Activated naive CD4-positive, alpha-beta T cell treated with anti-CD3 and anti-CD28 coated beads, Interleukin-2, amount 50 U/mL, for 24 hours (primary cell): ENCODE measurements around the gene TTC21A.
"Not testable (repeated sequence)": the region's sequence is repeated elsewhere in the genome, so short reads cannot be mapped to it uniquely, and the experiment has no call there.

Source experiments
- H3K27ac Mint-ChIP-seq: one replicate; pipeline ENCODE4 v1.8.0; 2021; ENCODE audit warnings: mild to moderate bottlenecking, mixed read lengths
- H3K27me3 Mint-ChIP-seq: one replicate; pipeline ENCODE4 v1.8.0; 2021; ENCODE audit warnings: mixed read lengths
- H3K36me3 Mint-ChIP-seq: one replicate; pipeline ENCODE4 v1.8.0; 2021; ENCODE audit warnings: mixed read lengths
- H3K4me1 Mint-ChIP-seq: one replicate; pipeline ENCODE4 v1.8.0; 2021; ENCODE audit warnings: mixed read lengths
- H3K4me3 Mint-ChIP-seq: one replicate; pipeline ENCODE4 v1.8.0; 2021; ENCODE audit warnings: mild to moderate bottlenecking, mixed read lengths
- H3K9me3 Mint-ChIP-seq: one replicate; pipeline ENCODE4 v1.8.0; 2021; ENCODE audit warnings: mixed read lengths

TTC21A gene

GRCh38 chr3:39165518-39165917 is 58.0 kb downstream of the TTC21A start:
- Mint-ChIP-seq H3K9me3 (no peaks in the 10 kb centered on the region), H3K4me3 (no peak overlapping the region), H3K4me1 (peaks cover 6% of the 10 kb centered on the region), H3K27me3 (no peaks in the 10 kb centered on the region), H3K27ac (no peak overlapping the region), H3K36me3 (no peaks in the 10 kb centered on the region)

- Mint-ChIP-seq H3K27me3 (no peaks in the 10 kb centered on the region), H3K4me3 (no peak overlapping the region), H3K9me3 (no peaks in the 10 kb centered on the region), H3K36me3 (no peaks in the 10 kb centered on the region), H3K27ac (no peak overlapping the region), H3K4me1 (peaks cover 6% of the 10 kb centered on the region)
Measured at GRCh38 chr3:39166134-39166710, 58.7 kb downstream of the TTC21A start.

GRCh38 chr3:39166932-39167532 is 59.6 kb downstream of the TTC21A start:
- H3K9me3 Mint-ChIP-seq, result no peaks in the 10 kb centered on the region
- H3K36me3 Mint-ChIP-seq, result no peaks in the 10 kb centered on the region
- H3K27me3 Mint-ChIP-seq, result no peaks in the 10 kb centered on the region
- H3K27ac Mint-ChIP-seq, result no peak overlapping the region
- no peak overlapping the region for H3K4me3 Mint-ChIP-seq
- peaks cover 6% of the 10 kb centered on the region for H3K4me1 Mint-ChIP-seq

GRCh38 chr3:39168156-39168780 is 60.8 kb downstream of the TTC21A start:
- no peaks in the 10 kb centered on the region for H3K27me3 Mint-ChIP-seq
- H3K27ac Mint-ChIP-seq, result no peak overlapping the region
- no peaks in the 10 kb centered on the region for H3K36me3 Mint-ChIP-seq
- H3K4me3 Mint-ChIP-seq, result no peak overlapping the region
- peaks cover 6% of the 10 kb centered on the region for H3K4me1 Mint-ChIP-seq
- no peaks in the 10 kb centered on the region for H3K9me3 Mint-ChIP-seq

- Mint-ChIP-seq H3K27me3 (no peaks in the 10 kb centered on the region), H3K36me3 (no peaks in the 10 kb centered on the region), H3K9me3 (no peaks in the 10 kb centered on the region), H3K27ac (no peak overlapping the region), H3K4me1 (peaks cover 6% of the 10 kb centered on the region), H3K4me3 (no peak overlapping the region)
Measured at GRCh38 chr3:39169712-39170111, 62.2 kb downstream of the TTC21A start.

GRCh38 chr3:39170461-39170860 is 63.0 kb downstream of the TTC21A start:
- no peak overlapping the region for H3K4me3 Mint-ChIP-seq
- H3K36me3 Mint-ChIP-seq, result no peaks in the 10 kb centered on the region
- peaks cover 6% of the 10 kb centered on the region for H3K4me1 Mint-ChIP-seq
- no peak overlapping the region for H3K27ac Mint-ChIP-seq
- H3K9me3 Mint-ChIP-seq, result no peaks in the 10 kb centered on the region
- H3K27me3 Mint-ChIP-seq, result no peaks in the 10 kb centered on the region

- not testable (repeated sequence) for H3K9me3 Mint-ChIP-seq, H3K27me3 Mint-ChIP-seq, H3K4me3 Mint-ChIP-seq, H3K27ac Mint-ChIP-seq, H3K36me3 Mint-ChIP-seq, H3K4me1 Mint-ChIP-seq
Measured at GRCh38 chr3:39170877-39171276, 63.4 kb downstream of the TTC21A start.

- Mint-ChIP-seq H3K9me3 (no peaks in the 10 kb centered on the region), H3K4me1 (peaks cover 7% of the 10 kb centered on the region), H3K4me3 (no peak overlapping the region), H3K27me3 (no peaks in the 10 kb centered on the region), H3K27ac (no peak overlapping the region), H3K36me3 (no peaks in the 10 kb centered on the region)
Measured at GRCh38 chr3:39171860-39172259, 64.4 kb downstream of the TTC21A start.

- H3K27ac Mint-ChIP-seq, result no peak overlapping the region
- H3K4me1 Mint-ChIP-seq, result peaks cover 20% of the 10 kb centered on the region
- no peaks in the 10 kb centered on the region for H3K27me3 Mint-ChIP-seq
- H3K9me3 Mint-ChIP-seq, result no peaks in the 10 kb centered on the region
- H3K36me3 Mint-ChIP-seq, result no peaks in the 10 kb centered on the region
- H3K4me3 Mint-ChIP-seq, result no peak overlapping the region
Measured at GRCh38 chr3:39173318-39174125, 66.0 kb downstream of the TTC21A start.

- peak overlapping the region; percentile 1 for H3K4me3 Mint-ChIP-seq
- H3K27ac Mint-ChIP-seq, result peak overlapping the region; percentile 64
- H3K36me3 Mint-ChIP-seq, result no peaks in the 10 kb centered on the region
- H3K27me3 Mint-ChIP-seq, result no peaks in the 10 kb centered on the region
- no peaks in the 10 kb centered on the region for H3K9me3 Mint-ChIP-seq
- peaks cover 44% of the 10 kb centered on the region for H3K4me1 Mint-ChIP-seq
Measured at GRCh38 chr3:39176025-39176714, 68.7 kb downstream of the TTC21A start.

- Mint-ChIP-seq H3K27ac (peak overlapping the region; percentile 81), H3K4me3 (peak overlapping the region; percentile 72), H3K4me1 (peaks cover 47% of the 10 kb centered on the region), H3K27me3 (no peaks in the 10 kb centered on the region), H3K9me3 (no peaks in the 10 kb centered on the region), H3K36me3 (no peaks in the 10 kb centered on the region)
Measured at GRCh38 chr3:39177708-39178332, 70.3 kb downstream of the TTC21A start.

GRCh38 chr3:39178553-39178952 is 71.1 kb downstream of the TTC21A start:
- H3K36me3 Mint-ChIP-seq, result no peaks in the 10 kb centered on the region
- no peaks in the 10 kb centered on the region for H3K27me3 Mint-ChIP-seq
- H3K4me1 Mint-ChIP-seq, result peaks cover 47% of the 10 kb centered on the region
- peak overlapping the region; percentile 56 for H3K4me3 Mint-ChIP-seq
- H3K27ac Mint-ChIP-seq, result peak overlapping the region; percentile 31
- no peaks in the 10 kb centered on the region for H3K9me3 Mint-ChIP-seq

GRCh38 chr3:39180183-39180545 is 72.7 kb downstream of the TTC21A start:
- H3K4me1 Mint-ChIP-seq, result peaks cover 47% of the 10 kb centered on the region
- H3K4me3 Mint-ChIP-seq, result peak overlapping the region; percentile 89
- no peaks in the 10 kb centered on the region for H3K36me3 Mint-ChIP-seq
- H3K27me3 Mint-ChIP-seq, result no peaks in the 10 kb centered on the region
- H3K27ac Mint-ChIP-seq, result peak overlapping the region; percentile 76
- no peaks in the 10 kb centered on the region for H3K9me3 Mint-ChIP-seq

GRCh38 chr3:39180546-39181346 is 73.3 kb downstream of the TTC21A start:
- Mint-ChIP-seq H3K27ac (peak overlapping the region; percentile 76), H3K9me3 (no peaks in the 10 kb centered on the region), H3K4me1 (peaks cover 47% of the 10 kb centered on the region), H3K27me3 (no peaks in the 10 kb centered on the region), H3K36me3 (no peaks in the 10 kb centered on the region), H3K4me3 (peak overlapping the region; percentile 89)
